Measurements from ENCODE around the gene TCFL5. TPM values are rescaled to one million over a fixed set of nuclear protein-coding genes. Genes with fewer than 3 reads are reported as not detected.

Gene TCFL5
- total RNA-seq, 4 donors from 2014 or later: 15.3 to 26.6 (median 20.6) TPM

DNA sequence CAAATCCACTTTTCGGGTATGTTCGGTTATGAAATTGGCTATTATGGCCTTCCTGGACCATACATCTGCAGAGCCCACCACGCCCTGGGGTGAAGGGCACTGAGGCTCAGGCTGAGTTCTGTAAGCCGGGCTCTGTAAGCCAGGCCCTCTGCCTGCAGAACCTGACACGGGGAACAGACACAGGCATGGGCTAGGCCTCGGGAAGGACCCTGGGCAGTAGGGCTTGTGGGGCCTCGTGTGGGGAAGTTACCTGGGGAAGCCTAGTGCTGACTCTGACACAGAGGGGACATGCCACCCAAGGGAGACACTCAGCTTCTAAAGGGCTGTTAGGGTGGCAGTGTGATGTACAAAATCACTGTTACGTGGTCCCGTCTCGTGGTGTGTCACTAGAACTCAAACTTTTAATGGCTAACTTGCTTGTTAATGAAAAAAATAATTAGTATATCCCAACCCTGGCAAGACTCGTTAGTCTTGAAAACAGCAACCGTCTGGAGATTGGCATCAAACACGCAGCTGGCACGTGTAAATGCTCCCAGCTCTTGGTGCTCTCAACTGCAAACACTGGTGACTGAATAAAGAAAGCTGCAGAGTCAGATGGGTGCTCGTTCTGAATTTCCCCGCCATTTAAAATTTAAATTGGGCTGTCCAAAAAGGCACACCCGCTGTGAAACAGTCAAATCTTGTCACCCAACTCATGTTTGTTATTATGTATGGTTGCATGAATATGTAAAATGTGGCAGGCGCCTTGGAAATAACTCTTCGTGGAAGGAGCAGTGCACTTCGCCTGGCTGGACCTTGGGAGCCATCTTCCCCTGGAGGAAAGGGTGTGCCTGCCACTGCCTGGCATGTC, 23.6 kb upstream of the TCFL5 start:
- Histone ChIP-seq H3K27ac (no peak overlapping the region), H3K4me1 (peaks cover 0 to 3% of the 10 kb centered on the region in 2 donors), H3K36me3 (peaks cover 38 to 47% of the 10 kb centered on the region in 2 donors), H3K9me3 (no peaks in the 10 kb centered on the region), H3K4me3 (replicated peaks in 1 of 3) (no peak overlapping the region), H3K27me3 (no peaks in the 10 kb centered on the region)
- DNase-seq: no peak
- TF ChIP-seq, protein P1, sequence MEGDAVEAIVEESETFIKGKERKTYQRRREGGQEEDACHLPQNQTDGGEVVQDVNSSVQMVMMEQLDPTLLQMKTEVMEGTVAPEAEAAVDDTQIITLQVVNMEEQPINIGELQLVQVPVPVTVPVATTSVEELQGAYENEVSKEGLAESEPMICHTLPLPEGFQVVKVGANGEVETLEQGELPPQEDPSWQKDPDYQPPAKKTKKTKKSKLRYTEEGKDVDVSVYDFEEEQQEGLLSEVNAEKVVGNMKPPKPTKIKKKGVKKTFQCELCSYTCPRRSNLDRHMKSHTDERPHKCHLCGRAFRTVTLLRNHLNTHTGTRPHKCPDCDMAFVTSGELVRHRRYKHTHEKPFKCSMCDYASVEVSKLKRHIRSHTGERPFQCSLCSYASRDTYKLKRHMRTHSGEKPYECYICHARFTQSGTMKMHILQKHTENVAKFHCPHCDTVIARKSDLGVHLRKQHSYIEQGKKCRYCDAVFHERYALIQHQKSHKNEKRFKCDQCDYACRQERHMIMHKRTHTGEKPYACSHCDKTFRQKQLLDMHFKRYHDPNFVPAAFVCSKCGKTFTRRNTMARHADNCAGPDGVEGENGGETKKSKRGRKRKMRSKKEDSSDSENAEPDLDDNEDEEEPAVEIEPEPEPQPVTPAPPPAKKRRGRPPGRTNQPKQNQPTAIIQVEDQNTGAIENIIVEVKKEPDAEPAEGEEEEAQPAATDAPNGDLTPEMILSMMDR (IDR thresholded peaks at IDR 0.05): no peak
- TF ChIP-seq POLR2A (IDR thresholded peaks at IDR 0.05): no peak
- intact Hi-C loops (cut with DNase I): no loop called here
- WGBS, 2 donors: 90 to 91% methylated on average over 20 of the region's 20 CpGs

GRCh38 chr20:62884556-62884955, 22.9 kb upstream of the TCFL5 start:
- Histone ChIP-seq H3K4me3 (replicated peaks in 1 of 3) (no peak overlapping the region), H3K4me1 (peaks cover 0 to 3% of the 10 kb centered on the region in 2 donors), H3K9me3 (no peaks in the 10 kb centered on the region), H3K27ac (no peak overlapping the region), H3K27me3 (no peaks in the 10 kb centered on the region), H3K36me3 (peaks cover 33 to 40% of the 10 kb centered on the region in 2 donors)
- TF ChIP-seq, protein P1 (IDR thresholded peaks at IDR 0.05): no peak
- no peak for TF ChIP-seq POLR2A (IDR thresholded peaks at IDR 0.05)
- WGBS, 2 donors: 67% methylated on average over 8 of the region's 8 CpGs
- intact Hi-C loops (cut with DNase I): no loop called here
- DNase-seq: no peak

- WGBS, 2 donors: 90 to 93% methylated on average over 15 of the region's 15 CpGs
- DNase-seq: no peak
- Histone ChIP-seq H3K9me3 (no peaks in the 10 kb centered on the region), H3K4me1 (peaks cover 1 to 2% of the 10 kb centered on the region in 2 donors), H3K27me3 (no peaks in the 10 kb centered on the region), H3K4me3 (replicated peaks in 1 of 3) (no peak overlapping the region), H3K36me3 (peaks cover 14 to 20% of the 10 kb centered on the region in 2 donors), H3K27ac (no peak overlapping the region)
- TF ChIP-seq, protein P1 (IDR thresholded peaks at IDR 0.05): no peak
- TF ChIP-seq POLR2A (IDR thresholded peaks at IDR 0.05): no peak
- intact Hi-C loops (cut with DNase I): no loop called here
Measured at GRCh38 chr20:62882426-62882825, 20.8 kb upstream of the TCFL5 start.

GRCh38 chr20:62881662-62882395, 20.2 kb upstream of the TCFL5 start:
- H3K4me3 ChIP-seq (replicated peaks in 1 of 3): no peak overlapping the region
- peaks cover 14 to 16% of the 10 kb centered on the region in 2 donors for H3K36me3 ChIP-seq
- TF ChIP-seq, protein P1 (IDR thresholded peaks at IDR 0.05): no peak
- TF ChIP-seq POLR2A (IDR thresholded peaks at IDR 0.05): no peak
- H3K4me1 ChIP-seq: peaks cover 6 to 7% of the 10 kb centered on the region in 2 donors
- intact Hi-C loops (cut with DNase I): no loop called here
- DNase-seq: no peak
- WGBS, 2 donors: 95% methylated on average over 46 of the region's 46 CpGs
- H3K27ac ChIP-seq: no peak overlapping the region
- H3K27me3 ChIP-seq: no peaks in the 10 kb centered on the region
- H3K9me3 ChIP-seq: no peaks in the 10 kb centered on the region
